Activated B cell treated with CpG ODN at 0.5 μM for 24 hours (primary cell): ENCODE results near the gene TMC5. TPM values are rescaled to one million over a fixed set of nuclear protein-coding genes. Genes with fewer than 3 reads are reported as not detected.
"Not testable (repeated sequence)": the region's sequence is repeated elsewhere in the genome, so short reads cannot be mapped to it uniquely, and the experiment has no call there.

Experiments
- ATAC-seq: fragments of 200-7000 bp; cut with Tn5 transposase; one replicate; pipeline ENCODE4 v1.10.0; 2021; ENCODE audit warnings: low read depth, mild to moderate bottlenecking, moderate library complexity
- CTCF ChIA-PET: fragments of 350-600 bp; sonication (Branson Sonifier 250); formaldehyde crosslinking; loops from one replicate; lab custom pipeline; 2021; ENCODE audit warnings: antibody characterized with exemption; lab: Charles Lee
- POLR2A ChIA-PET: fragments of 350-600 bp; sonication (Branson Sonifier 250); formaldehyde crosslinking; loops from one replicate; lab custom pipeline; 2021; ENCODE audit warnings: antibody characterized with exemption; lab: Charles Lee
- DNase-seq: peaks from one replicate; pipeline ENCODE4 v3.0.0; 2022
- H3K27ac Mint-ChIP-seq: one replicate; pipeline ENCODE4 v1.8.0; 2020; ENCODE audit warnings: mixed read lengths
- H3K27me3 Mint-ChIP-seq: one replicate; pipeline ENCODE4 v1.8.0; 2021; ENCODE audit warnings: mixed read lengths
- H3K36me3 Mint-ChIP-seq: one replicate; pipeline ENCODE4 v1.8.0; 2021; ENCODE audit warnings: low read depth, mixed read lengths
- H3K4me1 Mint-ChIP-seq: one replicate; pipeline ENCODE4 v1.8.0; 2021; ENCODE audit warnings: mixed read lengths
- H3K4me3 Mint-ChIP-seq: one replicate; pipeline ENCODE4 v1.8.0; 2020; ENCODE audit warnings: mild to moderate bottlenecking, mixed read lengths
- H3K9me3 Mint-ChIP-seq: one replicate; pipeline ENCODE4 v1.8.0; 2020; ENCODE audit warnings: mixed read lengths
- CTCF ChIP-seq: fragments of 200-600 bp; IDR thresholded peaks from one replicate; pipeline ENCODE4 v1.8.0; 2022; ENCODE audit warnings: antibody characterized with exemption, mild to moderate bottlenecking
- intact Hi-C: fragments of 100-400 bp; cut with micrococcal nuclease; formaldehyde crosslinking; loops from one replicate; pipeline ENCODE4 v1.15.1; 2024
- total RNA-seq: library from RNA; stranded (reverse); gene quantifications from 2 replicates; pipeline ENCODE4 v1.2.3, GENCODE V29; 2022

TMC5 gene
- total RNA-seq, 1 donor from 2014 or later: not detected

- no peak overlapping the region for H3K4me3 Mint-ChIP-seq
- peaks cover 48% of the 10 kb centered on the region for H3K36me3 Mint-ChIP-seq
- ChIA-PET POLR2A (no interaction called here), CTCF (no interaction called here)
- ATAC-seq (no peak), DNase-seq (no peak)
- no peak overlapping the region for H3K27ac Mint-ChIP-seq
- H3K9me3 Mint-ChIP-seq: peaks cover 2% of the 10 kb centered on the region
- H3K4me1 Mint-ChIP-seq: no peaks in the 10 kb centered on the region
- no peak for TF ChIP-seq CTCF
- intact Hi-C loops: no loop called here
- H3K27me3 Mint-ChIP-seq: no peaks in the 10 kb centered on the region
Observed at GRCh38 chr16:19542138-19542821, 124.6 kb downstream of the TMC5 start.

GRCh38 chr16:19543278-19543996 is 125.8 kb downstream of the TMC5 start:
- intact Hi-C loops, H3K27ac Mint-ChIP-seq, POLR2A ChIA-PET, H3K9me3 Mint-ChIP-seq, H3K27me3 Mint-ChIP-seq, CTCF ChIA-PET, H3K4me3 Mint-ChIP-seq, DNase-seq, H3K4me1 Mint-ChIP-seq, ATAC-seq: not testable (repeated sequence)
- H3K36me3 Mint-ChIP-seq: peaks cover 49% of the 10 kb centered on the region

- POLR2A ChIA-PET: interaction anchor here (0.6 kb wide), 1 partner anchor 33 kb away, joined by 3 read pairs; no protein-coding TSS in a partner anchor
- intact Hi-C loops: no loop called here
- no peak overlapping the region for H3K4me3 Mint-ChIP-seq
- H3K4me1 Mint-ChIP-seq: no peaks in the 10 kb centered on the region
- no peak for ATAC-seq
- peaks cover 2% of the 10 kb centered on the region for H3K9me3 Mint-ChIP-seq
- DNase-seq: no peak
- peaks cover 29% of the 10 kb centered on the region for H3K36me3 Mint-ChIP-seq
- no peak for TF ChIP-seq CTCF
- H3K27me3 Mint-ChIP-seq: no peaks in the 10 kb centered on the region
- H3K27ac Mint-ChIP-seq: no peak overlapping the region
- CTCF ChIA-PET: interaction anchor here (1.2 kb wide), 1 partner anchor 45 kb away, joined by 3 read pairs; no protein-coding TSS in a partner anchor
Observed at GRCh38 chr16:19548144-19548543, 130.5 kb downstream of the TMC5 start.

Other genes with a start within 250 kb of the TMC5 start
- 21.2 and 25.4 TPM in 2 replicates for gene SYT17, start 249.6 kb upstream of the TMC5 start, total RNA-seq
- not detected in 2 replicates for gene CLEC19A, start 132.2 kb upstream of the TMC5 start, total RNA-seq
- gene GDE1, start 104.2 kb downstream of the TMC5 start, total RNA-seq: 17.0 and 18.3 TPM in 2 replicates
- gene CCP110, start 106.1 kb downstream of the TMC5 start, total RNA-seq: 11.3 and 12.7 TPM in 2 replicates
- 59.7 and 66.0 TPM in 2 replicates for gene VPS35L, start 137.8 kb downstream of the TMC5 start, total RNA-seq